HepG2 (cell line): ENCODE measurements around the gene ICAM2. TPM values are rescaled to one million over a fixed set of nuclear protein-coding genes. Genes with fewer than 3 reads are reported as not detected.

Source experiments
- CAMTA2 ChIP-seq: sonication (generic); formaldehyde crosslinking; IDR thresholded peaks from 2 replicates; pipeline ENCODE4 v1.4.0; 2020; ENCODE audit warnings: mild to moderate bottlenecking, missing genetic modification reagents, borderline replicate concordance
- E2F5 ChIP-seq: sonication (generic); formaldehyde crosslinking; conservative IDR thresholded peaks from 2 replicates; pipeline ENCODE4 v1.4.0; 2020; ENCODE audit warnings: missing genetic modification reagents
- FOSL1 ChIP-seq: sonication (generic); formaldehyde crosslinking; IDR thresholded peaks from 2 replicates; pipeline ENCODE4 v1.9.0; 2021; ENCODE audit warnings: missing genetic modification reagents, borderline replicate concordance
- FOSL2 ChIP-seq: sonication (generic); formaldehyde crosslinking; IDR thresholded peaks from 2 replicates; pipeline ENCODE4 v1.4.0; 2020; ENCODE audit warnings: missing genetic modification reagents
- FOXK2 ChIP-seq: fragments of 450-650 bp; IDR thresholded peaks from 2 replicates; pipeline ENCODE4 v1.6.1; 2016
- GATA4 ChIP-seq: sonication (generic); IDR thresholded peaks from 2 replicates; pipeline ENCODE4 v1.6.1; 2016; ENCODE audit warnings: antibody characterized with exemption, low read depth, borderline replicate concordance
- GRHL1 ChIP-seq: sonication (generic); formaldehyde crosslinking; conservative IDR thresholded peaks from 2 replicates; pipeline ENCODE4 v1.8.0; 2022; ENCODE audit warnings: missing genetic modification reagents
- HDAC1 ChIP-seq: sonication (generic); formaldehyde crosslinking; IDR thresholded peaks from 2 replicates; pipeline ENCODE4 v1.5.1; 2020; ENCODE audit warnings: mild to moderate bottlenecking, missing genetic modification reagents
- MXD3 ChIP-seq: IDR thresholded peaks from 2 replicates; pipeline ENCODE4 v1.6.1; 2016; ENCODE audit warnings: mild to moderate bottlenecking, missing biosample characterization, missing genetic modification reagents
- MYNN ChIP-seq: sonication (generic); formaldehyde crosslinking; IDR thresholded peaks from 2 replicates; pipeline ENCODE4 v1.4.0; 2020; ENCODE audit warnings: mild to moderate bottlenecking, low read depth, missing genetic modification reagents
- RAD21 ChIP-seq: fragments of 450-650 bp; formaldehyde crosslinking; IDR thresholded peaks from 2 replicates; pipeline ENCODE4 v1.5.0; 2020; ENCODE audit warnings: mild to moderate bottlenecking
- ZBTB1 ChIP-seq: sonication (generic); formaldehyde crosslinking; IDR thresholded peaks from 2 replicates; pipeline ENCODE4 v1.4.0; 2020; ENCODE audit warnings: missing genetic modification reagents, borderline replicate concordance
- ZEB1 ChIP-seq: IDR thresholded peaks from 2 replicates; pipeline ENCODE4 v1.6.1; 2012; ENCODE audit warnings: mild to moderate bottlenecking, low read depth, inconsistent platforms; ENCODE audit not compliant: insufficient replicate concordance
- ZFP82 ChIP-seq: sonication (generic); formaldehyde crosslinking; IDR thresholded peaks from 2 replicates; pipeline ENCODE4 v1.5.1; 2020; ENCODE audit warnings: mild to moderate bottlenecking, missing genetic modification reagents, borderline replicate concordance
- ZNF292 ChIP-seq: sonication (generic); formaldehyde crosslinking; IDR thresholded peaks from 2 replicates; pipeline ENCODE4 v1.8.1; 2022; ENCODE audit warnings: mild to moderate bottlenecking, low read depth, missing genetic modification reagents, borderline replicate concordance
- ZNF296 ChIP-seq: sonication (generic); formaldehyde crosslinking; conservative IDR thresholded peaks from 2 replicates; pipeline ENCODE4 v1.5.0; 2020; ENCODE audit warnings: mild to moderate bottlenecking, missing genetic modification reagents
- ZNF484 ChIP-seq: sonication (generic); formaldehyde crosslinking; IDR thresholded peaks from 2 replicates; pipeline ENCODE4 v1.5.1; 2020; ENCODE audit warnings: mild to moderate bottlenecking, low read depth, missing genetic modification reagents, borderline replicate concordance
- ZNF780A ChIP-seq: sonication (generic); formaldehyde crosslinking; IDR thresholded peaks from 2 replicates; pipeline ENCODE4 v1.8.0; 2022; ENCODE audit warnings: mild to moderate bottlenecking, missing genetic modification reagents, moderate library complexity
- polyA plus RNA-seq, 8 experiments: library from polyadenylated mRNA; depleted of rRNA in 3 of 8; stranded (reverse) in 7 of 8; unstranded in 1 of 8; fragments of >200 nt; fragmentation: Illumina TruSeq in 4 of 8; extraction: Trizol in 4 of 8; gene quantifications; 2 replicates each; pipeline versions ENCODE4 v1.2.1 to v1.2.3, GENCODE V29; 2011 to 2016; ENCODE audit warnings: low read depth in 4 of 8, missing spikeins in 1 of 8, mixed read lengths in 1 of 8; ENCODE audit not compliant: insufficient read depth in 1 of 8
- total RNA-seq, 5 experiments: library from RNA; depleted of rRNA; stranded (reverse); fragments of >200 nt; fragmentation: Illumina TruSeq; extraction: Trizol; gene quantifications; 2 replicates each; pipeline ENCODE4 v1.2.3, GENCODE V29; 2016; ENCODE audit warnings: low read depth in 1 of 5
- TF ChIP-seq, protein P1 (sequence below): sonication (generic); formaldehyde crosslinking; IDR thresholded peaks from 2 replicates; pipeline ENCODE4 v1.9.0; 2021; ENCODE audit warnings: missing genetic modification reagents, borderline replicate concordance
- TF ChIP-seq, protein P2 (sequence below): sonication (generic); formaldehyde crosslinking; IDR thresholded peaks from 2 replicates; pipeline ENCODE4 v1.8.1; 2023; ENCODE audit warnings: mild to moderate bottlenecking, missing genetic modification reagents
- TF ChIP-seq, protein P3 (sequence below): sonication (generic); formaldehyde crosslinking; IDR thresholded peaks from 2 replicates; pipeline ENCODE4 v1.9.0; 2021; ENCODE audit warnings: missing genetic modification reagents, mild to moderate bottlenecking, borderline replicate concordance

Gene ICAM2
- total and polyA plus RNA-seq, 2 of the 13 experiments (the other 11 are each of a cell fraction or from before 2014, with no cell fraction given): 10.9 to 20.8 TPM

GRCh38 chr17:63998050-63998720 lies 22.2 kb downstream of the ICAM2 start, which contains the start of gene PRR29 (continued):
- TF ChIP-seq, protein P1, sequence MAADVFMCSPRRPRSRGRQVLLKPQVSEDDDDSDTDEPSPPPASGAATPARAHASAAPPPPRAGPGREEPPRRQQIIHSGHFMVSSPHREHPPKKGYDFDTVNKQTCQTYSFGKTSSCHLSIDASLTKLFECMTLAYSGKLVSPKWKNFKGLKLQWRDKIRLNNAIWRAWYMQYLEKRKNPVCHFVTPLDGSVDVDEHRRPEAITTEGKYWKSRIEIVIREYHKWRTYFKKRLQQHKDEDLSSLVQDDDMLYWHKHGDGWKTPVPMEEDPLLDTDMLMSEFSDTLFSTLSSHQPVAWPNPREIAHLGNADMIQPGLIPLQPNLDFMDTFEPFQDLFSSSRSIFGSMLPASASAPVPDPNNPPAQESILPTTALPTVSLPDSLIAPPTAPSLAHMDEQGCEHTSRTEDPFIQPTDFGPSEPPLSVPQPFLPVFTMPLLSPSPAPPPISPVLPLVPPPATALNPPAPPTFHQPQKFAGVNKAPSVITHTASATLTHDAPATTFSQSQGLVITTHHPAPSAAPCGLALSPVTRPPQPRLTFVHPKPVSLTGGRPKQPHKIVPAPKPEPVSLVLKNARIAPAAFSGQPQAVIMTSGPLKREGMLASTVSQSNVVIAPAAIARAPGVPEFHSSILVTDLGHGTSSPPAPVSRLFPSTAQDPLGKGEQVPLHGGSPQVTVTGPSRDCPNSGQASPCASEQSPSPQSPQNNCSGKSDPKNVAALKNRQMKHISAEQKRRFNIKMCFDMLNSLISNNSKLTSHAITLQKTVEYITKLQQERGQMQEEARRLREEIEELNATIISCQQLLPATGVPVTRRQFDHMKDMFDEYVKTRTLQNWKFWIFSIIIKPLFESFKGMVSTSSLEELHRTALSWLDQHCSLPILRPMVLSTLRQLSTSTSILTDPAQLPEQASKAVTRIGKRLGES (CRISPR knock-in tag): no peak
- TF ChIP-seq, protein P2, sequence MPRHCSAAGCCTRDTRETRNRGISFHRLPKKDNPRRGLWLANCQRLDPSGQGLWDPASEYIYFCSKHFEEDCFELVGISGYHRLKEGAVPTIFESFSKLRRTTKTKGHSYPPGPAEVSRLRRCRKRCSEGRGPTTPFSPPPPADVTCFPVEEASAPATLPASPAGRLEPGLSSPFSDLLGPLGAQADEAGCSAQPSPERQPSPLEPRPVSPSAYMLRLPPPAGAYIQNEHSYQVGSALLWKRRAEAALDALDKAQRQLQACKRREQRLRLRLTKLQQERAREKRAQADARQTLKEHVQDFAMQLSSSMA (CRISPR knock-in tag): 0 out of 2 replicates have a peak, but pooled peaks have one; percentile 28
- TF ChIP-seq FOSL1 (CRISPR knock-in tag) (no peak), ZNF292 (CRISPR knock-in tag) (no peak), ZEB1 (no peak), CAMTA2 (CRISPR knock-in tag) (no peak), HDAC1 (CRISPR knock-in tag) (peak; percentile 50; the same call in 1 of the 2 replicates), ZNF484 (CRISPR knock-in tag) (no peak), GATA4 (no peak), MXD3 (no peak), FOSL2 (CRISPR knock-in tag) (no peak), GRHL1 (CRISPR knock-in tag) (no peak), ZFP82 (CRISPR knock-in tag) (no peak), ZNF296 (CRISPR knock-in tag) (no peak), E2F5 (CRISPR knock-in tag) (peak; percentile 15; the same call in 1 of the 2 replicates), FOXK2 (no peak), RAD21 (CRISPR knock-in tag) (no peak), ZNF780A (CRISPR knock-in tag) (no peak), ZBTB1 (CRISPR knock-in tag) (no peak), MYNN (CRISPR knock-in tag) (peak; percentile 58; the same call in 1 of the 2 replicates)
- TF ChIP-seq, protein P3, sequence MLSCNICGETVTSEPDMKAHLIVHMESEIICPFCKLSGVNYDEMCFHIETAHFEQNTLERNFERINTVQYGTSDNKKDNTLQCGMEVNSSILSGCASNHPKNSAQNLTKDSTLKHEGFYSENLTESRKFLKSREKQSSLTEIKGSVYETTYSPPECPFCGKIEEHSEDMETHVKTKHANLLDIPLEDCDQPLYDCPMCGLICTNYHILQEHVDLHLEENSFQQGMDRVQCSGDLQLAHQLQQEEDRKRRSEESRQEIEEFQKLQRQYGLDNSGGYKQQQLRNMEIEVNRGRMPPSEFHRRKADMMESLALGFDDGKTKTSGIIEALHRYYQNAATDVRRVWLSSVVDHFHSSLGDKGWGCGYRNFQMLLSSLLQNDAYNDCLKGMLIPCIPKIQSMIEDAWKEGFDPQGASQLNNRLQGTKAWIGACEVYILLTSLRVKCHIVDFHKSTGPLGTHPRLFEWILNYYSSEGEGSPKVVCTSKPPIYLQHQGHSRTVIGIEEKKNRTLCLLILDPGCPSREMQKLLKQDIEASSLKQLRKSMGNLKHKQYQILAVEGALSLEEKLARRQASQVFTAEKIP: no peak
